ENCODE data around the gene SLC9A9.

Gene SLC9A9

GRCh38 chr3:143605233-143605950 lies 242.9 kb downstream of the SLC9A9 start:
- Histone ChIP-seq H3K9me3 (ENCODE audit: control insufficient read depth in 1 of 2, low read length in 2 of 2) (no peaks in the 10 kb centered on the region), H3K4me1 (ENCODE audit: control insufficient read depth in 1 of 2, insufficient read depth in 2 of 2, low read length in 2 of 2) (peaks cover 0 to 3% of the 10 kb centered on the region in 2 donors), H3K27me3 (ENCODE audit: low read depth, low read length) (no peaks in the 10 kb centered on the region), H3K27ac (ENCODE audit: low read length) (no peak overlapping the region), H3K4me3 (ENCODE audit: low read depth in 1 of 2, low read length in 2 of 2) (no peak overlapping the region), H3K36me3 (ENCODE audit: control insufficient read depth in 1 of 2, insufficient read depth in 2 of 2, low read length in 2 of 2) (no peaks in the 10 kb centered on the region)

DNA sequence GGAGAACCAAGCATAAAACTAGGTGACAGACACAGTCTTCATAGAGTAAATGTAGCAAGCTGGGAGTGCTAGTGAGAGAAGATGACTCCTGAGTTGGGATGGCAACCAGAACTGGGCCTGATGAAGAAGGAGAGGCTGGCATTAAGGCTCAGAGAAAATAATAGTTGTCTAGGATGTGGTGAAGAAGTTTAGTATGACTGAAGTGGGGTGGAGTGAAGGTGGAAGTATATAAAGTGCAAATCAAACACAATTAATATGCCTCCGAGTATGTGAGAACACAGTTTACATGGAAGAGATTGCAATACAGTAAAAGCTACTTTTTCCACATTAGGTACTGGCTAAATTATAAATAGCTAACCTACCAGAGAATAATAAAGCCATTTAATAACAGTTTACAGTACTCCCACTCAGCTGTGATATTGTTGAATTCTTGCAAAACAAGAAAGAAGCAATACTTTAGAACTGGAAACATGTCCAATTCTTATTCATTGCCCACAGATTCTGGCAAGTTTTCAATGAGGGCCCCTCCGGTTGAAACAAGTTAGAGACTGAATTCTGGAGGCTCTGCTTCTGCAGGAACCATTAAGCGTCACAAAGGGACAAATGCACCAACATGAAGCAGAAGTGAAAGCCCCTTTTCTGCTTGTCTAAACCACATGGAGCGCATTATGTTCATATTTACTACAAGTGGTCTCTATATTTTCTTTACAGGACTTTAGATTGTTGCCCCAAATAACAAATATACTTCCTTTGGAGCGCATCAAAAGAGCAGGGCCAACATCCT lies 243.7 kb downstream of the SLC9A9 start:
- no peaks in the 10 kb centered on the region for H3K36me3 ChIP-seq (ENCODE audit: control insufficient read depth in 1 of 2, insufficient read depth in 2 of 2, low read length in 2 of 2)
- H3K27ac ChIP-seq (ENCODE audit: low read length) = no peak overlapping the region
- no peak overlapping the region for H3K4me3 ChIP-seq (ENCODE audit: low read depth in 1 of 2, low read length in 2 of 2)
- H3K9me3 ChIP-seq (ENCODE audit: control insufficient read depth in 1 of 2, low read length in 2 of 2) = no peaks in the 10 kb centered on the region
- H3K27me3 ChIP-seq (ENCODE audit: low read depth, low read length) = no peaks in the 10 kb centered on the region
- H3K4me1 ChIP-seq (ENCODE audit: control insufficient read depth in 1 of 2, insufficient read depth in 2 of 2, low read length in 2 of 2) = peaks cover 0 to 3% of the 10 kb centered on the region in 2 donors

DNA sequence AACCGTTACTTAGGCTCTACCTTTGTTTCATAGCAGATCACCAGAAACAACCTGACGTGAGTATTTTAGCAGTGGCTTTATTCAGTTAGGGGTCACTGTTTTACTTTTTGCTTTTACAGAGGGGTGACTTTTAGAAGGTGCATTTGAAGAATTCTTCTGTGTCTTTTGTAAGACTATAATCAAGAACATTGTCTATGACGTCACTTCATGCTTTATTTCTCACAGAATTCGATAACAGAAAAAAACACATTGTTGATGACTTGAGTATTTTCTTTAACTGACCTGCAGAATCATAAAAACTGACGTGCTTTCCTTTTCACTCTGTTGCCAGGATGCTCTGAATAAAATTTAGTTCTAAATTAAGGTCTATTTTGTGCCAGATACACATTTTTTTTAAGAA lies 244.5 kb downstream of the SLC9A9 start:
- H3K9me3 ChIP-seq (ENCODE audit: control insufficient read depth in 1 of 2, low read length in 2 of 2) = no peaks in the 10 kb centered on the region
- peaks cover 0 to 3% of the 10 kb centered on the region in 2 donors for H3K4me1 ChIP-seq (ENCODE audit: control insufficient read depth in 1 of 2, insufficient read depth in 2 of 2, low read length in 2 of 2)
- H3K27me3 ChIP-seq (ENCODE audit: low read depth, low read length) = no peaks in the 10 kb centered on the region
- H3K4me3 ChIP-seq (ENCODE audit: low read depth in 1 of 2, low read length in 2 of 2) = no peak overlapping the region
- H3K36me3 ChIP-seq (ENCODE audit: control insufficient read depth in 1 of 2, insufficient read depth in 2 of 2, low read length in 2 of 2) = no peaks in the 10 kb centered on the region
- H3K27ac ChIP-seq (ENCODE audit: low read length) = no peak overlapping the region

GRCh38 chr3:143601723-143602484 lies 246.4 kb downstream of the SLC9A9 start:
- Histone ChIP-seq H3K27ac (ENCODE audit: low read length) (no peak overlapping the region), H3K27me3 (ENCODE audit: low read depth, low read length) (no peaks in the 10 kb centered on the region), H3K9me3 (ENCODE audit: control insufficient read depth in 1 of 2, low read length in 2 of 2) (no peaks in the 10 kb centered on the region), H3K4me3 (ENCODE audit: low read depth in 1 of 2, low read length in 2 of 2) (no peak overlapping the region), H3K36me3 (ENCODE audit: control insufficient read depth in 1 of 2, insufficient read depth in 2 of 2, low read length in 2 of 2) (no peaks in the 10 kb centered on the region), H3K4me1 (ENCODE audit: control insufficient read depth in 1 of 2, insufficient read depth in 2 of 2, low read length in 2 of 2) (peaks cover 0 to 3% of the 10 kb centered on the region in 2 donors)

- Histone ChIP-seq H3K27ac (ENCODE audit: low read length) (no peak overlapping the region), H3K27me3 (ENCODE audit: low read depth, low read length) (no peaks in the 10 kb centered on the region), H3K36me3 (ENCODE audit: control insufficient read depth in 1 of 2, insufficient read depth in 2 of 2, low read length in 2 of 2) (no peaks in the 10 kb centered on the region), H3K4me3 (ENCODE audit: low read depth in 1 of 2, low read length in 2 of 2) (no peak overlapping the region), H3K9me3 (ENCODE audit: control insufficient read depth in 1 of 2, low read length in 2 of 2) (no peaks in the 10 kb centered on the region), H3K4me1 (ENCODE audit: control insufficient read depth in 1 of 2, insufficient read depth in 2 of 2, low read length in 2 of 2) (peaks cover 0 to 3% of the 10 kb centered on the region in 2 donors)
These were observed 247.2 kb downstream of the SLC9A9 start for GRCh38 chr3:143600756-143601718.

GRCh38 chr3:143597774-143598652 lies 250.3 kb downstream of the SLC9A9 start:
- no peaks in the 10 kb centered on the region for H3K27me3 ChIP-seq (ENCODE audit: low read depth, low read length)
- H3K4me3 ChIP-seq (ENCODE audit: low read depth in 1 of 2, low read length in 2 of 2) = no peak overlapping the region
- H3K4me1 ChIP-seq (ENCODE audit: control insufficient read depth in 1 of 2, insufficient read depth in 2 of 2, low read length in 2 of 2) = peaks cover 0 to 3% of the 10 kb centered on the region in 2 donors
- no peak overlapping the region for H3K27ac ChIP-seq (ENCODE audit: low read length)
- no peaks in the 10 kb centered on the region for H3K36me3 ChIP-seq (ENCODE audit: control insufficient read depth in 1 of 2, insufficient read depth in 2 of 2, low read length in 2 of 2)
- no peaks in the 10 kb centered on the region for H3K9me3 ChIP-seq (ENCODE audit: control insufficient read depth in 1 of 2, low read length in 2 of 2)

GRCh38 chr3:143596957-143597642 lies 251.2 kb downstream of the SLC9A9 start:
- H3K36me3 ChIP-seq (ENCODE audit: control insufficient read depth in 1 of 2, insufficient read depth in 2 of 2, low read length in 2 of 2) = no peaks in the 10 kb centered on the region
- H3K27ac ChIP-seq (ENCODE audit: low read length) = no peak overlapping the region
- no peaks in the 10 kb centered on the region for H3K27me3 ChIP-seq (ENCODE audit: low read depth, low read length)
- no peak overlapping the region for H3K4me3 ChIP-seq (ENCODE audit: low read depth in 1 of 2, low read length in 2 of 2)
- no peaks in the 10 kb centered on the region for H3K9me3 ChIP-seq (ENCODE audit: control insufficient read depth in 1 of 2, low read length in 2 of 2)
- peaks cover 0 to 3% of the 10 kb centered on the region in 2 donors for H3K4me1 ChIP-seq (ENCODE audit: control insufficient read depth in 1 of 2, insufficient read depth in 2 of 2, low read length in 2 of 2)

- Histone ChIP-seq H3K27me3 (ENCODE audit: low read depth, low read length) (no peaks in the 10 kb centered on the region), H3K4me3 (ENCODE audit: low read depth in 1 of 2, low read length in 2 of 2) (no peak overlapping the region), H3K27ac (ENCODE audit: low read length) (no peak overlapping the region), H3K36me3 (ENCODE audit: control insufficient read depth in 1 of 2, insufficient read depth in 2 of 2, low read length in 2 of 2) (no peaks in the 10 kb centered on the region), H3K9me3 (ENCODE audit: control insufficient read depth in 1 of 2, low read length in 2 of 2) (no peaks in the 10 kb centered on the region), H3K4me1 (ENCODE audit: control insufficient read depth in 1 of 2, insufficient read depth in 2 of 2, low read length in 2 of 2) (no peaks in the 10 kb centered on the region)
These were observed 252.7 kb downstream of the SLC9A9 start for GRCh38 chr3:143595456-143596077.

GRCh38 chr3:143594206-143594605 lies 254.1 kb downstream of the SLC9A9 start:
- H3K4me3 ChIP-seq (ENCODE audit: low read depth in 1 of 2, low read length in 2 of 2) = no peak overlapping the region

More at GRCh38 chr3:143594206-143594605, 254.1 kb downstream of the SLC9A9 start:
- no peak overlapping the region for H3K27ac ChIP-seq (ENCODE audit: low read length)
- H3K4me1 ChIP-seq (ENCODE audit: control insufficient read depth in 1 of 2, insufficient read depth in 2 of 2, low read length in 2 of 2) = no peaks in the 10 kb centered on the region
- no peaks in the 10 kb centered on the region for H3K36me3 ChIP-seq (ENCODE audit: control insufficient read depth in 1 of 2, insufficient read depth in 2 of 2, low read length in 2 of 2)
- H3K27me3 ChIP-seq (ENCODE audit: low read depth, low read length) = no peaks in the 10 kb centered on the region
- H3K9me3 ChIP-seq (ENCODE audit: control insufficient read depth in 1 of 2, low read length in 2 of 2) = no peaks in the 10 kb centered on the region
